H1 (cell line): ENCODE measurements around the gene HBB. TPM values are rescaled to one million over a fixed set of nuclear protein-coding genes. Genes with fewer than 3 reads are reported as not detected.

Source experiments
- CTCF ChIA-PET: fragments of 300-600 bp; sonication (Branson Sonifier 250); formaldehyde crosslinking; loops from one replicate; lab custom pipeline; 2021; ENCODE audit not compliant: partially characterized antibody; lab: Charles Lee
- POLR2A ChIA-PET: fragments of 300-600 bp; sonication (Branson Sonifier 250); formaldehyde crosslinking; loops from one replicate; lab custom pipeline; 2021; ENCODE audit warnings: inconsistent platforms; ENCODE audit not compliant: partially characterized antibody; lab: Charles Lee
- DNase-seq, 2 experiments: peaks; one replicate each; pipeline versions ENCODE4 v3.0.0 to v3.0.0-alpha.2; 2010 to 2022; ENCODE audit warnings: low spot score in 2 of 2, low read depth in 1 of 2, mixed read lengths in 1 of 2
- FAIRE-seq: peaks from 2 replicates; lab custom pipeline; 2011; peaks lifted over from hg19 to GRCh38; lab: Jason Lieb, UNC
- H2AFZ ChIP-seq: 2 replicates; pipeline ENCODE4 v1.8.1; 2012; ENCODE audit warnings: low read length, inconsistent platforms
- H2AK5ac ChIP-seq: 2 replicates; pipeline ENCODE4 v1.6.1; 2013; ENCODE audit warnings: low read depth, low read length
- H2BK120ac ChIP-seq: replicated peaks from 2 replicates; pipeline ENCODE3; 2013; ENCODE audit warnings: low read depth, low read length, inconsistent platforms
- H2BK12ac ChIP-seq: 2 replicates; pipeline ENCODE4 v1.6.1; 2013; ENCODE audit warnings: low read depth, low read length
- H2BK15ac ChIP-seq: 2 replicates; pipeline ENCODE4 v1.6.1; 2013; ENCODE audit warnings: low read length
- H2BK20ac ChIP-seq: 2 replicates; pipeline ENCODE4 v1.6.1; 2013; ENCODE audit warnings: low read length
- H2BK5ac ChIP-seq: 2 replicates; pipeline ENCODE4 v1.6.1; 2013; ENCODE audit warnings: low read depth, low read length
- H3K14ac ChIP-seq: 2 replicates; pipeline ENCODE4 v1.6.1; 2013; ENCODE audit warnings: inconsistent platforms; ENCODE audit not compliant: insufficient read length
- H3K18ac ChIP-seq: 2 replicates; pipeline ENCODE4 v1.6.1; 2013; ENCODE audit warnings: low read length; ENCODE audit errors: extremely low read depth
- H3K23ac ChIP-seq: 2 replicates; pipeline ENCODE4 v1.6.1; 2013; ENCODE audit warnings: inconsistent platforms; ENCODE audit not compliant: insufficient read length
- H3K23me2 ChIP-seq: 2 replicates; pipeline ENCODE4 v1.6.1; 2013; ENCODE audit warnings: low read depth, low read length
- H3K27ac ChIP-seq: 2 replicates; pipeline ENCODE4 v1.6.1; 2011; ENCODE audit warnings: low read depth, low read length, inconsistent platforms
- H3K27me3 ChIP-seq, 4 experiments: replicated peaks in 1 of 4; 1 replicate in 1 of 4; 2 replicates in 3 of 4; pipeline versions ENCODE4 v1.6.1 to v1.8.1; 2011 to 2013; ENCODE audit warnings: low read length in 3 of 4, mild to moderate bottlenecking in 3 of 4, inconsistent platforms in 2 of 4, mixed read lengths in 2 of 4, moderate library complexity in 1 of 4; ENCODE audit not compliant: control insufficient read depth in 3 of 4, insufficient read depth in 3 of 4; ENCODE audit errors: extremely low read depth in 1 of 4
- H3K36me3 ChIP-seq, 4 experiments: 2 replicates each; pipeline versions ENCODE4 v1.6.1 to v1.8.1; 2011 to 2013; ENCODE audit warnings: mild to moderate bottlenecking in 4 of 4, low read length in 3 of 4, moderate library complexity in 2 of 4, control low read depth in 1 of 4, inconsistent platforms in 1 of 4; ENCODE audit not compliant: insufficient read depth in 4 of 4, control insufficient read depth in 2 of 4
- H3K4ac ChIP-seq: replicated peaks from 2 replicates; pipeline ENCODE3; 2013; ENCODE audit warnings: low read length, low read depth, mixed read lengths, inconsistent platforms; ENCODE audit not compliant: insufficient read length
- H3K4me1 ChIP-seq, 4 experiments: replicated peaks in 1 of 4; 1 replicate in 1 of 4; 2 replicates in 3 of 4; pipeline versions ENCODE4 v1.6.1 to v1.8.1; 2011 to 2013; ENCODE audit warnings: low read length in 3 of 4, inconsistent platforms in 2 of 4, mixed read lengths in 1 of 4; ENCODE audit not compliant: insufficient read depth in 4 of 4, control insufficient read depth in 3 of 4
- H3K4me2 ChIP-seq, 2 experiments: 2 replicates each; pipeline versions ENCODE4 v1.6.1 to v1.8.1; 2011 to 2013; ENCODE audit warnings: low read depth in 2 of 2, low read length in 2 of 2, control low read depth in 1 of 2, inconsistent platforms in 1 of 2, mild to moderate bottlenecking in 1 of 2; ENCODE audit not compliant: insufficient read depth in 1 of 2
- H3K4me3 ChIP-seq, 4 experiments: fragments of 200-600, 300-600 bp in 1 of 4; sonication (generic), shearing (Covaris generic), sonication (Bioruptor Twin) in 1 of 4; 2 replicates each; pipeline versions ENCODE4 v1.5.1 to v1.8.1; 2011 to 2016; ENCODE audit warnings: low read length in 4 of 4, low read depth in 3 of 4, control low read depth in 2 of 4, inconsistent platforms in 2 of 4, mild to moderate bottlenecking in 2 of 4, mixed read lengths in 1 of 4, moderate library complexity in 1 of 4; ENCODE audit not compliant: insufficient read depth in 2 of 4; ENCODE audit errors: extremely low read depth in 1 of 4
- H3K56ac ChIP-seq: replicated peaks from 2 replicates; pipeline ENCODE3; 2013; ENCODE audit warnings: low read depth, mild to moderate bottlenecking, mixed read lengths, low read length, inconsistent platforms; ENCODE audit not compliant: insufficient read length
- H3K79me1 ChIP-seq: 2 replicates; pipeline ENCODE4 v1.6.1; 2013; ENCODE audit warnings: low read depth, low read length, control low read depth
- H3K79me2 ChIP-seq, 2 experiments: 2 replicates each; pipeline versions ENCODE4 v1.6.1 to v1.8.1; 2012 to 2013; ENCODE audit warnings: low read length in 2 of 2, mild to moderate bottlenecking in 2 of 2, inconsistent platforms in 1 of 2; ENCODE audit not compliant: insufficient read depth in 2 of 2, control insufficient read depth in 1 of 2
- H3K9ac ChIP-seq, 4 experiments: replicated peaks in 1 of 4; 1 replicate in 1 of 4; 2 replicates in 3 of 4; pipeline versions ENCODE4 v1.6.1 to v1.8.1; 2011 to 2013; ENCODE audit warnings: low read depth in 3 of 4, low read length in 3 of 4, control low read depth in 2 of 4, mild to moderate bottlenecking in 2 of 4, moderate library complexity in 2 of 4, inconsistent platforms in 1 of 4; ENCODE audit errors: extremely low read depth in 1 of 4
- H3K9me3 ChIP-seq, 2 experiments: 2 replicates each; pipeline versions ENCODE4 v1.6.1 to v1.8.1; 2012 to 2013; ENCODE audit warnings: mild to moderate bottlenecking in 2 of 2, moderate library complexity in 2 of 2, control low read depth in 1 of 2, inconsistent platforms in 1 of 2, low read depth in 1 of 2, low read length in 1 of 2, mixed read lengths in 1 of 2; ENCODE audit not compliant: insufficient read depth in 2 of 2
- H4K20me1 ChIP-seq, 2 experiments: replicated peaks in 1 of 2; 2 replicates each; pipeline versions ENCODE3 to v1.8.1; 2011 to 2013; ENCODE audit warnings: inconsistent platforms in 2 of 2, low read length in 2 of 2, mild to moderate bottlenecking in 1 of 2; ENCODE audit not compliant: insufficient read depth in 2 of 2, control insufficient read depth in 1 of 2
- H4K5ac ChIP-seq: 2 replicates; pipeline ENCODE4 v1.6.1; 2013; ENCODE audit warnings: low read length, low read depth, mixed read lengths, inconsistent platforms; ENCODE audit not compliant: insufficient read length
- H4K8ac ChIP-seq: 2 replicates; pipeline ENCODE4 v1.8.0; 2013; ENCODE audit warnings: mild to moderate bottlenecking, moderate library complexity, low read length, inconsistent platforms; ENCODE audit not compliant: insufficient read depth; ENCODE audit errors: extremely low read depth
- H4K91ac ChIP-seq: replicated peaks from 2 replicates; pipeline ENCODE3; 2013; ENCODE audit warnings: low read length, mixed read lengths, inconsistent platforms; ENCODE audit not compliant: insufficient read length
- RBBP5 ChIP-seq: IDR thresholded peaks from 2 replicates; pipeline ENCODE4 v1.7.1; 2012; ENCODE audit warnings: low read depth, mild to moderate bottlenecking, inconsistent platforms, low read length, moderate library complexity, borderline replicate concordance
- polyA plus RNA-seq, 7 experiments: library from polyadenylated mRNA; depleted of rRNA in 3 of 7; stranded (reverse) in 5 of 7; unstranded in 2 of 7; fragments of >200 nt in 5 of 7; fragments of 200-250 nt in 2 of 7; gene quantifications; 1 replicate in 5 of 7; 2 replicates in 1 of 7; 4 replicates in 1 of 7; pipeline versions ENCODE4 v1.2.1 to v1.2.3, GENCODE V29; 2011 to 2013; ENCODE audit warnings: missing spikeins in 2 of 7, mixed read lengths in 2 of 7
- total RNA-seq: library from RNA; stranded (reverse); fragmentation: NEBNext Ultra II Directional; extraction: Animal tissue kit (Norgen Biotek cat#: 25700); gene quantifications from 2 replicates; pipeline ENCODE4 v1.2.1, GENCODE V29; 2021

HBB gene
- total and polyA plus RNA-seq, 2 of the 8 experiments (the other 6 are each of a cell fraction or from before 2014, with no cell fraction given), result not detected

- no peaks in the 10 kb centered on the region for H3K79me1 ChIP-seq
- H2BK20ac ChIP-seq, result no peak overlapping the region
- no peak overlapping the region for H4K5ac ChIP-seq
- H3K9me3 ChIP-seq, result peaks cover 0 to 3% of the 10 kb centered on the region in 2 experiments; a peak in 1 of 4 replicates
- no peaks in the 10 kb centered on the region for H4K20me1 ChIP-seq
- H3K27me3 ChIP-seq, result no peaks in the 10 kb centered on the region
- no peak overlapping the region for H3K4me2 ChIP-seq
- no peak overlapping the region for H3K18ac ChIP-seq
- H4K91ac ChIP-seq, result no peak overlapping the region
- no peaks in the 10 kb centered on the region for H3K79me2 ChIP-seq
- H3K4ac ChIP-seq, result no peak overlapping the region
- no peak overlapping the region for H3K56ac ChIP-seq
- no peak overlapping the region for H3K23ac ChIP-seq
- H3K4me3 ChIP-seq, result no peak overlapping the region
- H4K8ac ChIP-seq, result no peak overlapping the region
- no peak overlapping the region for H2AFZ ChIP-seq
- H2AK5ac ChIP-seq, result no peak overlapping the region
- H2BK120ac ChIP-seq, result no peak overlapping the region
- H2BK15ac ChIP-seq, result no peak overlapping the region
- H2BK5ac ChIP-seq, result no peak overlapping the region
- H3K36me3 ChIP-seq, result no peaks in the 10 kb centered on the region
- H3K4me1 ChIP-seq, result peaks cover 0 to 3% (median 0%) of the 10 kb centered on the region in 4 experiments; a peak in 1 of 7 replicates
- H3K14ac ChIP-seq, result no peak overlapping the region
- H3K27ac ChIP-seq, result no peak overlapping the region
- FAIRE-seq (no peak), DNase-seq (no peak)
- CTCF ChIA-PET, result interaction anchor here (0.8 to 1.3 kb wide), 2 partner anchors 13 to 92 kb away, joined by 3 to 4 read pairs; no protein-coding TSS in a partner anchor
- no peak overlapping the region for H2BK12ac ChIP-seq
- no peak for TF ChIP-seq RBBP5
- TF ChIP-seq, all 59 proteins: peak for 0
- Histone ChIP-seq H3K9ac (no peak overlapping the region), H3K23me2 (no peaks in the 10 kb centered on the region)
- POLR2A ChIA-PET, result no interaction called here
Observed at GRCh38 chr11:5198285-5198684, 28.6 kb downstream of the HBB start.
